Stimulated activated CD8-positive, alpha-beta memory T cell treated with anti-CD3 and anti-CD28 coated beads, Interleukin-7, amount 100 ng/mL, for 24 hours (primary cell): ENCODE measurements around the gene MRPL21.

ENCODE experiments used
- DNase-seq: peaks from one replicate; pipeline ENCODE4 v3.0.0-alpha.2; 2020; ENCODE audit warnings: low read depth

MRPL21 gene

DNA sequence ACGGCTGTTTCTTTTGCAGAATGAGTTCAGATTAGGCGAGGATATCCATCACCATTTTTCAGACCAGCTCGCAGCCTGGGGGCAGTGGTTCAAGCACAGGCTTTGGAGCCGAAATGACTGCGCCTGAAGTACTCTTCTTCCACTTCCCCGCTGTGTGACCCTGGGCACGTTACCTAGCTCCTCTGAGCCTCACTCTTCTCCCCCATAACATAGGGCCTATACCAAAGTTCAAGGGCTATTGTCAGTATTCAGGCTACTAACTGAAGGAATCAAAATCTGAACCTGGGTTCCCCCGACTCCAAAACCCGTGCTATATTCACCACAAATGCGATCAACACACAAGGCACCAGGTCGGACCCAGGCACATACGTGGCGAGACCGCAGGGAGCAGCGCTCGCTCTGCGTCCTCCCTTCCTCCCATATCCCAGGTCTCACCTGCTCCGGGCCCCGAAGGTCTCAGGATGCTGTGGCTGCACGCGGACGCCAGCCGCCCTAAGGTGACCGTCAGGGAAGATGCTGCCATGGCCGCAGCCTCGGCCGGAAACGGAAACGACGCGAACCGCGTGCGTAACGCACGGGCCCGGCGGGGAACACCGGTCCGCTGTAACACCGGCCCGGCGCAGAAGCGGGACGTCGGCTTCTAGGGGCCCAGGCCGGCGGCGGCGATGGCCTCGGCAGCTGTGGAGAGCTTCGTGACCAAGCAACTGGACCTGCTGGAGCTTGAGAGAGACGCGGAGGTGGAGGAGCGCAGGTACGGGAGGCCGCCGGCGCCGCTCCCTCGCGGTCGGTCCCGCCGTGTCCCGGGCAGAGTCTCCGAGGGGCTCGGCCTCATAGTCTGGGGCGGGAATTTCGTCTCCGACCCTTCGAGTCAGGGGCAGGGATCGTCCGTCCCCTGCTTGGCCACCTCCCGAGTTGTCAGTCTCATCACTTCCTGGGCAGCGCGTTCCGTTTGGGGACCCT lies at the start of gene MRPL21, which contains the start of gene IGHMBP2:
Gene MRPL21, minus strand, starts transcription at position 545 of the 960 bp plus-strand sequence. Its CDS starts 22 bp downstream, at position 523.
Gene IGHMBP2, plus strand, starts transcription at position 604 of the 960 bp plus-strand sequence. Its CDS starts 62 bp downstream, at position 666.
- DNase-seq, result peak; percentile 81

DNA sequence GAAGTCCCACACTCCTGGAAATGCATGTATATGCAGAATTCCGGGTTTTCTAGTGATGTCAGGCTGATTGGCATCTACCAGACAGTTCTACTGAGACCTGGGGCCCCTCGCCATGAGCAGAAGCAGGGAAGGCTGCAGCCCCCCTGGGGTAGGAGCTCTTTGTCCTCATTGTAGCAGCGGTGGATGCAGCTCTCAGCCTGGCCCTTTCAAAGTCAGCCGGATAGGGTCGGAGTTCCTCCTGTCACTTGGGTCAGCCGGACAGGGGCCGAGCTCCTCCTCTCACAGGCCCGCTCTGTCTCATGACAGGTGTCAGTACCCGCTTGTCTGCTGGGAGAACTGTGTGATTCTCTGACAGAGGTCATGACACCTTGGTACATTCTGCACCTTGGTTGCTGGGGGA lies 47.1 kb upstream of the MRPL21 start:
- no peak for DNase-seq

DNA sequence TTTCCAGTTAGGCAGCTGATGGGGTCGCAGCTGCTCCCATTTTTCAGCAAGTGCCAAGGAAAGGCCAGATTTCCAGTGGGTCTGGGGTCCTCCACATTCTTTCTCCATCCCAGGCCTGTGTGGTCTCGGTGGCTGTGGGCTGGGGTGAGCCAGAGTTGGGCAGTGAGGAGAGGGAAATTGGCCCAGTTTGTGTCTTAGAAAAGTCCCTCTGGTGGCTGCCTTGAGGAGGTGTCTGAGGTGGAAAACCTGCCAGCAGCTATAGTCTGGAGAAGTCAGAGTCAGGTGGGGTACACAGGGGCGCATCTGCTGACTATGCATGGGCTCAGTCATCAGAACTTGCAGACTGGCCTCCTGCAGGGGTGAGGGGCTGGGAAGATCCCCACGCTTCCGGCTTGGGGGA lies 46.6 kb upstream of the MRPL21 start:
- DNase-seq, result no peak

DNA sequence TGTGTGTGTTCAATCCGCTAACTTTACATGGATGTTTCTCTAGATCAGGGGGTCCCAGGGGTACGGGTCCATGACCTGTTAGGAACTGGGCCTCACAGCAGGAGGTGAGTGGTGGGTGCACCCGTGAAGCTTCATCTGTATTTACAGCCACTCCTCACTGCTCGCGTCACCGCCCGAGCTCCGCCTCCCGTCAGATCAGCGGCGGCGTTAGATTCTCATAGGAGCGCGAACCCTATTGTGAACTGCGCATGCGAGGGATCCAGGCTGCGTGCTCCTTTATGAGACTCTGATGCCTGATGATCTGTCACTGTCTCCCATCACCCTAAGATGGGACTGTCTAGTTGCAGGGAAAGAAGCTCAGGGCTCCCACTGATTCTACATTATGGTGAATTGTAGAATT lies 45.3 kb upstream of the MRPL21 start:
- DNase-seq, result no peak

GRCh38 chr11:68948496-68948895 lies 44.9 kb upstream of the MRPL21 start:
- DNase-seq, result no peak

GRCh38 chr11:68947151-68947550 lies 43.5 kb upstream of the MRPL21 start:
- DNase-seq, result no peak

DNA sequence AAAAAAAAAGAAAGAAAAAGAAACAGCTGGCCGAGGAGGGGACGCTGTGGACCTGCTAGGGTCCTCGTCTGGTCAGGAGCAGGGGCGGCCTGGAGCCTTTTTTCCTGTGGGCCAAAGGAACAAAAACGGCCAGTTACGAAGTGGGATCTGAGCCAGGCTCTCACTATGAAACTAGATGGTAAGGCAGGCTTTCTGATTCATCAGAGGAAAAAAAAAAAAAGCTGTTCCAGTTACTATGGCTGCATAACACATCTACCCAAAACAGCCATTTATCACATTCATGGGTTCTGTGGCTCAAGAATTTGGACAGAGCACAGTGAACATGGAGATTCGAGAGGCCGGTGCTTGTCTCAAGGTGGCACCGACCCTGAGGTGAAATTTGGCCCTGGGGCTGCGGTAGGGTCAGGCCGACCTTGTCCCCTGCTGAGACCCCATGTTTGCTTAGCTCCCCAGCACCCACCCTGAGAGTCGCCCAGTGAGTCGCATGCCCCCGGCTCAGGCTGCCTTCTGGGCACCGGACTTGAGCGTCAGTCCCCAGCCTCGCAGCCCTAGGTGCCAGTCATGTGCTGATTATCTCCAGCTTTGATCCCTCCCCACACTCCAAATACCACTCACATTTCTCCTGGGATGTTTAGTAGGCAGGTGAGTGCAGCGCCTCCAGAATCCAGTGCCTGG lies 42.9 kb upstream of the MRPL21 start:
- no peak for DNase-seq

DNA sequence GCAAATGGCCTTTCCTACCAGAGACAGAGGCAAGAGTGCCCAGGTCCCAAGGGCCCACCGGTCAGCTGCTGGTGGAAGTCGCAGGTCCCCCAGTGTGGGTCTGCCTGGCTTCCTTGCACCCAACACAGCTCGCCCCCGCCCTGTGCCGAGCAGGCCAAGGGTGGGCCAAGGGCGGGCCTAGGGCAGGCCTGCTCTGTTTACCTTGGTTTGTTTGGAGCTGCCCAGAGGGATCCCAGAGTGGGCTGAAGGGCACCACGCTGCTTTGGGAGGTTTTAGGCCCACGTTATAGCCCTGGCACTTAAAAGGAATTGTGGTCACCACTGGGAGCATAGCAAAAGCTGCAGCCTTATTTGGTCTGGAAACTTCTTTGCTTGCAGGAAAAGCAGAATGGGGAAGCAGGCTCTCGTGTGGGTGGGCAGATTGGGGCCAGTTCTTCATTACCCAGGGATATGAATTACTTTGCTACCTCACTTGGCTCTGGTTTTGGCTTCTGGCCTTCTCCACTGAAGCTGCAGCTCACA lies 39.2 kb upstream of the MRPL21 start:
- DNase-seq, result no peak

DNA sequence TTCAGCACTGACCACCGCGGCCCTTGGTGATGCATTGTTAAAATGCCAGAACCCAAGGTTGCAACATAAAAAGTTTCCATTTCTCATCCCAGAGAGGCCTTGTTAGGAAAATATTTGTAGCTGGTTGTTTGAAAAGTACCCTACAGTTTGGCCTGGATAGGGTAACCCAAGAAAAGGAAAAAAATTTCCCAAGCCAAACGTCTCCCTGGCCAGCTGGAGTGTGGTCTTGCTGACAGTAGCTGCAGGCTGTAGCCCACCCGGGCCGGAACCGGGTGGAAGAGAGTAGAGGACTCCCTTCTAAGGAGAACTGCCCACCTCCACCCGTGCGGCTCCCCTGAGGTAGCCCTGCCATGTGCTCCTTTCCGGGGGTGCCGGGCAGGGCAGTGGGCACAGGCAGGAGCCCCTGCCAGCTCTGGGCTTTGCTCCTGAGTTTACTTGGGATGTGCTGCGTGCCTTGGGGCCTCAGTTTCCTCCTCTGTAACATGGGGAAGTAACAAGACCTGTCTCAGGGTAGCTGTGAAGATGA lies 38.5 kb upstream of the MRPL21 start:
- no peak for DNase-seq

GRCh38 chr11:68941324-68942094 lies 37.9 kb upstream of the MRPL21 start:
- DNase-seq, result no peak

DNA sequence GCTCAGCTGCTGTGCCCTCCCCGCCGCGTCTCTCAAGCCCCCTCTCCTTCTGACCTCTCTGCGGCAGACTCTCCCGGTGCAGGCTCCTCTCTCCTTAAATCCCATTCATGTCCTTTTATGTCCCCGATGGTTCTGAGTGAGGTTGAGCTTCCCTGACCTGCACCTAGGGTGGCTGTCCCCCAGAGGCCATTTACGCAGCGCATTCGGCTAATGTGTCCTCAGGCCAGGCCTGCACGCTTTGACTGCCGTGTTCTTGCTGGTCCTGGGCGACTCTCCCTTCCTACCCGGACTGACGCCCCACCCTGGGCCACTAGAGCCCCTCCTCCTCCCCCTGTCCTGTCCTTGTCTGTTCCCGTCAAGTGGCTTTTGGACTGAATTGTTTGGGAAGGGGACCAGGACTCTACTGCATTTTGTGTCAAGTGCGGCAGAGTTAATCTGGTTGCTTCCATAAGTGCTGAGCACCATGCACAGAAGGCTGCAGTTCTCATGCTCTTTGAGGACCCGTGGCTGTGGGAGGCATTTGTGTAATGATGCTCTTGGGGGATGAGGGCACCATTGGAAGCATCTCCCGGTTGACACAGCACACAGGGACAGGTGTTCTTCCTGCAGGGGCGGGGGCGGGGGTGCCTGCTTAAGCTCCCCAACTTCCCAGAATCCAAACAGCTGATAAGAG lies 37.2 kb upstream of the MRPL21 start:
- no peak for DNase-seq

GRCh38 chr11:68939583-68940555 lies 36.2 kb upstream of the MRPL21 start:
- no peak for DNase-seq

DNA sequence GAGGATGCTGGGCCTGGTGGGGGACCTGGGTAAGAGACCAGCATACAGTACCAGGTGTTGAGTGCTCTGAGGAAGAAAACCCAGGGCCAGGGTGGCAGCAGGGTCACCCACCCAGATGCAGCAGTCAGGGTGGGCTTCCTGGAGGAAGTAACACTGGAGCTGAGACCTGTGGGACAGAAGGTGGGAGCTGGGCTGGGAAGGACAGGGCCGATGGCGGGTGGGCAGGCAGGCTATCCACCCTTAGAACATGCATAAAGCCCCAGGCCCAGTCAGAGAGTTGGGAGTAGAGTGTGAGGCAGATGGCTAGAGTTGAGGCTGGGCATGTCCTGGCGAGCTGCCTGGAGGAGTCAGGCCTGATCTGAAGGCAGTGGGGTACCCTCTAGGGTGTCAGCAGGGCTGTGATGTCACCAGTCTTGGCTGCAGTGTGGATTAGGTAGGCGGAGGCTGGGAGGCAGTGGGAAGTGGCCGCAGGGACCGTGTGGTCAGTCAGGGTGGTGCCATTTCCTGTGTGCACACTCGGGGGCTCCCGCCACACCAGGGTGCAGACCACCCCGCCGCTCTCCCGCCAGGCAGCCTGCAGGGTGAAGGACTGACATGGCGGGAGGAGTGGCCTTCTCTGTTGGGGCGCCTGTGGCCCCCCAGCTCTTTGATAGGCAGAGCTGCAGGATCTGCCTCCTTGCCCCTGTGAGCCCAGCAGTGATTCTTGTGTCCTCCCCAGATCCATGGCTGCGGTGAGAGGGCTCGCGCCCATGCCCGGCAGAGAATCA lies 35.4 kb upstream of the MRPL21 start:
- no peak for DNase-seq

DNA sequence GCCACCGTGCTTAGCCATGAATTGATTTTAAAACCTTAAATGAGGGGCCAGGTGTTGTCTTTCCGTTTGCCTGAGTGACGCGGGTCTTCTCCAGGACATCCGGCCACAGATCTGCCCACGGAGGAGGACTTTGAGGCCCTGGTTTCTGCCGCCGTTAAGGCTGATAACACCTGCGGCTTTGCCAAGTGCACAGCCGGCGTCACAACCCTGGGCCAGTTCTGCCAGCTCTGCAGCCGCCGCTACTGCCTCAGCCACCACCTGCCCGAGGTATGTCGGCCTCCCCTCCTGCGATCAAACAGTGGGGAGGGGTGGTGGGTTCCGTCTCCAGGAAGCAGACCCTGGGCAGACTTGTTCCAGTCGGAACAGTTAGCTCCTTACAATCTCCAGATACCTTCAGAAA lies 34.5 kb upstream of the MRPL21 start:
- no peak for DNase-seq

DNA sequence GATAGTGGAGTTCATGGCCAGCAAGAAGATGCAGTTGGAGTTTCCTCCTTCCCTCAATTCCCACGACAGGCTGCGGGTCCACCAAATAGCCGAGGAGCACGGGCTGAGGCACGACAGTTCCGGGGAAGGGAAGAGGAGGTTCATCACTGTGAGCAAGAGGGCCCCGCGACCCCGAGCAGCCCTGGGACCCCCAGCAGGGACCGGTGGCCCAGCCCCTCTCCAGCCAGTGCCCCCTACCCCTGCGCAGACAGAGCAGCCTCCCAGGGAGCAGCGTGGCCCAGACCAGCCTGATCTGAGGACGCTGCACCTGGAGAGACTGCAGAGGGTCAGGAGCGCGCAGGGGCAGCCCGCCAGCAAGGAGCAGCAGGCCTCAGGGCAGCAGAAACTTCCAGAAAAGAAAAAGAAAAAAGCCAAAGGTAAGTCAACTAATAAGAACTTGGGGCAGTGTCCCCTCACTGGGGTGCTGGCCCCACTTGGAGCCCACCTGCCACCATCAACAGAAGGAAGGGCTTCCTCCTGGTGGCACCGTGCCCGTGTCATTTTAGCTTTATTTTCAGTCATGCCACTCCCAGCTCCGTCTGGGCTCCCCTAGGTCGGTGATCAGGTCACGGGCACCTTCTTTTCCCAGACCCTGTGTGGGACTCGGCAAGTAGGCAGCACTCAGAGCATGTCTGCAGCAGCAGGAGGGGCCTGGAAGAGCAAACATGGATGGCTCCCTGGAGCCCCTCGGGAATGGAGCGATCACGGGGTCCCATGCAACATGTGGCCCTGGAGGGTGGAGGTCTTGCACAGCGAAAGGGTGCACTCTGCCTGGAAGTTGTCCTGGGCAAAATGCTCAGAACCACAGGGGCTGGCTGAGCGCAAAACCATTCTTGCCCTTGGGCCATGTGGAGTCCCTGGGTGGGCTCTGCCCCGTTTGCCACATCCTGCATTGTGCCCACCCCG lies 33.3 kb upstream of the MRPL21 start:
- DNase-seq, result no peak

DNA sequence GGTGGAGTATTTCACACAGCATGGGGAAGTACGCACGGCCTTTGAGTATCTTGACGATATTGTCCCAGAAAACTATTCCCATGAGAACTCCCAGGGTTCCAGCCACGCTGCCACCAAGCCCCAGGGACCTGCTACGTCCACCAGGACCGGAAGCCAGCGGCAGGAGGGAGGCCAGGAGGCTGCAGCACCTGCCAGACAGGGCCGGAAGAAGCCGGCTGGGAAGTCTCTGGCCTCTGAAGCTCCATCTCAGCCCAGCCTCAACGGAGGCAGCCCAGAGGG lies 32.7 kb upstream of the MRPL21 start:
- no peak for DNase-seq

DNA sequence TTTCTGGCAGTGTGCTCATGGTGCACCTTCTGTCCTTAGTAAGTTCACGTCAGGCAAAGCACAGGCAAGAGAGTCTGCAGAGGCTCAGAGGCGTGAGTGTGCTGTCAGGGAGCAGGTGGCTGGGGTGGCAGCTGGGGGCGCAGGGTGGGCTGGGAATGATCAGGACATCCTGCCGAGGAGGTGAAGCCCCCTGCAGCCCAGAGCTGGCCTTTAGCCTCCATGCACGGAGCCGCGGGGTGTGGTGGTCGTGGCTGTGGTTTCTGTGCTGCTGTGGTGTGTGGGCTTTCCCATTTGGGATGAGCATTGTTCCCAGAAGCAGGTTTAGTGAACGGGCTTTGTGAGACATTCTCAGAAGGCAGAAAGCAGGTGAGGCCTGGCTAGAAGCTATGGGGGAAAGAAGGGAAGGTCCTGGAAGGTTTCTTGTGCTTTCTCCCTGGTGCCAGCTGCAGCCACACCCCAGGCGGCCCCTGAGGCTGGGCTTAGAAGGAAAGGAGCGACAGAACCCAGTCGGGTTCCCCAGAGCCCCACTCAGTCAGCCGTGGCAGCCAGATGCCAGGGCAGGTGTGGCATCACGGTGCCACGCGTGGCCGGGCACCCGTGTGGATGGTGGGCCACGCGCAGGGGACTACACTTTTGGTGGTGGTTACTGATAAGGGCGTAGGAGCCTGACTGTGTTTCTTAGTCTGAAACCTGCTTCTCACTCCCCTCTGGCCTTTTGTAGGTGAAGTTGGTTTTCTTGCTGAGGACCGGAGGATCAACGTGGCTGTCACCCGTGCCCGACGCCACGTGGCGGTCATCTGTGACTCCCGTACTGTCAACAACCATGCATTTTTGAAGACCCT lies 32.1 kb upstream of the MRPL21 start:
- no peak for DNase-seq
